ENCODE results near the gene ABCC3. TPM values are rescaled to one million over a fixed set of nuclear protein-coding genes. Genes with fewer than 3 reads are reported as not detected.
A peak's percentile ranks its signal among the peaks of the same experiment; 100 is the strongest.

The ABCC3 gene
- total and polyA plus RNA-seq, 3 experiments from 2014 or later = 0.37 to 0.69 TPM; not detected in 1

GRCh38 chr17:50696365-50696879 is 61.7 kb downstream of the ABCC3 start:
- Histone ChIP-seq H3K27me3 (ENCODE audit: insufficient read depth, low read length, poor library complexity, severe bottlenecking) (no peaks in the 10 kb centered on the region), H3K4me3 (ENCODE audit: low read length) (no peak overlapping the region), H3K36me3 (ENCODE audit: insufficient read depth, low read length) (peaks cover 50% of the 10 kb centered on the region), H3K9me3 (ENCODE audit: low read length) (no peaks in the 10 kb centered on the region), H3K4me1 (ENCODE audit: insufficient read depth, low read length) (no peaks in the 10 kb centered on the region), H3K27ac (ENCODE audit: low read depth, low read length) (no peak overlapping the region)
- Mint-ChIP-seq H3K36me3 (peaks cover 0 to 91% (median 29%) of the 10 kb centered on the region in 3 donors), H3K27ac (peak overlapping the region in 1 of 8 donors; percentile 73), H3K9me3 (no peaks in the 10 kb centered on the region), H3K4me1 (peaks cover 6 to 22% (median 16%) of the 10 kb centered on the region in 3 donors), H3K27me3 (no peaks in the 10 kb centered on the region), H3K4me3 (no peak overlapping the region)
- DNase-seq = no peak
- ChIA-PET POLR2A (interaction anchor here (0.5 kb wide), 1 partner anchor 11 kb away, joined by 8 read pairs; no protein-coding TSS in a partner anchor), CTCF (interaction anchor here (1.5 kb wide), 1 partner anchor 67 kb away, joined by 3 read pairs; no protein-coding TSS in a partner anchor)

- Histone ChIP-seq H3K4me3 (ENCODE audit: low read length) (no peak overlapping the region), H3K4me1 (ENCODE audit: insufficient read depth, low read length) (no peaks in the 10 kb centered on the region), H3K9me3 (ENCODE audit: low read length) (no peaks in the 10 kb centered on the region), H3K27me3 (ENCODE audit: insufficient read depth, low read length, poor library complexity, severe bottlenecking) (no peaks in the 10 kb centered on the region), H3K27ac (ENCODE audit: low read depth, low read length) (no peak overlapping the region), H3K36me3 (ENCODE audit: insufficient read depth, low read length) (peaks cover 50% of the 10 kb centered on the region)
- peaks cover 0 to 90% (median 29%) of the 10 kb centered on the region in 3 donors for H3K36me3 Mint-ChIP-seq
- peaks cover 10 to 27% (median 21%) of the 10 kb centered on the region in 3 donors for H3K4me1 Mint-ChIP-seq
- no peak for DNase-seq
- ChIA-PET POLR2A (no interaction called here), CTCF (interaction anchor here (1.0 to 1.5 kb wide), 3 partner anchors 60 to 66 kb away, joined by 3 to 4 read pairs (median 3); no protein-coding TSS in a partner anchor)
- H3K9me3 Mint-ChIP-seq = no peaks in the 10 kb centered on the region
- H3K27ac Mint-ChIP-seq = peak overlapping the region in 5 of 8 donors; percentile 26 to 73 (median 54)
- H3K4me3 Mint-ChIP-seq = no peak overlapping the region
- H3K27me3 Mint-ChIP-seq = no peaks in the 10 kb centered on the region
Observed at GRCh38 chr17:50697062-50697461, 62.4 kb downstream of the ABCC3 start.

- Histone ChIP-seq H3K27ac (ENCODE audit: low read depth, low read length) (no peak overlapping the region), H3K36me3 (ENCODE audit: insufficient read depth, low read length) (peaks cover 47% of the 10 kb centered on the region), H3K4me1 (ENCODE audit: insufficient read depth, low read length) (no peaks in the 10 kb centered on the region), H3K9me3 (ENCODE audit: low read length) (no peaks in the 10 kb centered on the region), H3K4me3 (ENCODE audit: low read length) (no peak overlapping the region), H3K27me3 (ENCODE audit: insufficient read depth, low read length, poor library complexity, severe bottlenecking) (no peaks in the 10 kb centered on the region)
- Mint-ChIP-seq H3K4me3 (no peak overlapping the region), H3K4me1 (peaks cover 11 to 32% (median 26%) of the 10 kb centered on the region in 3 donors), H3K36me3 (peaks cover 0 to 87% (median 26%) of the 10 kb centered on the region in 3 donors), H3K27me3 (no peaks in the 10 kb centered on the region), H3K9me3 (no peaks in the 10 kb centered on the region), H3K27ac (peak overlapping the region in 5 of 8 donors; percentile 18 to 75 (median 70))
- ChIA-PET CTCF (interaction anchor here (1.0 to 1.5 kb wide), 3 partner anchors 61 to 67 kb away, joined by 3 to 4 read pairs (median 3); no protein-coding TSS in a partner anchor), POLR2A (no interaction called here)
- DNase-seq = no peak
Observed at GRCh38 chr17:50697663-50698272, 63.1 kb downstream of the ABCC3 start.

- H3K4me1 ChIP-seq (ENCODE audit: insufficient read depth, low read length) = peaks cover 8% of the 10 kb centered on the region
- H3K9me3 ChIP-seq (ENCODE audit: low read length) = no peaks in the 10 kb centered on the region
- peaks cover 34% of the 10 kb centered on the region for H3K36me3 ChIP-seq (ENCODE audit: insufficient read depth, low read length)
- peaks cover 0 to 84% (median 26%) of the 10 kb centered on the region in 3 donors for H3K36me3 Mint-ChIP-seq
- H3K27ac Mint-ChIP-seq = peak overlapping the region in 1 of 8 donors; percentile 82
- no peaks in the 10 kb centered on the region for H3K9me3 Mint-ChIP-seq
- CTCF ChIA-PET = no interaction called here
- no peak for DNase-seq
- H3K4me3 Mint-ChIP-seq = peak overlapping the region in 1 of 7 donors; percentile 15
- H3K27me3 Mint-ChIP-seq = no peaks in the 10 kb centered on the region
- POLR2A ChIA-PET = no interaction called here
- H3K27ac ChIP-seq (ENCODE audit: low read depth, low read length) = no peak overlapping the region
- no peak overlapping the region for H3K4me3 ChIP-seq (ENCODE audit: low read length)
- H3K4me1 Mint-ChIP-seq = peaks cover 22 to 46% (median 41%) of the 10 kb centered on the region in 3 donors
- H3K27me3 ChIP-seq (ENCODE audit: insufficient read depth, low read length, poor library complexity, severe bottlenecking) = no peaks in the 10 kb centered on the region
Observed at GRCh38 chr17:50699410-50699809, 64.7 kb downstream of the ABCC3 start.

- H3K27me3 Mint-ChIP-seq = no peaks in the 10 kb centered on the region
- H3K9me3 Mint-ChIP-seq = no peaks in the 10 kb centered on the region
- peak overlapping the region in 6 of 8 donors; percentile 8 to 72 (median 46) for H3K27ac Mint-ChIP-seq
- ChIA-PET POLR2A (no interaction called here), CTCF (no interaction called here)
- peaks cover 0 to 63% (median 17%) of the 10 kb centered on the region in 3 donors for H3K36me3 Mint-ChIP-seq
- H3K27ac ChIP-seq (ENCODE audit: low read depth, low read length) = no peak overlapping the region
- no peaks in the 10 kb centered on the region for H3K9me3 ChIP-seq (ENCODE audit: low read length)
- peak overlapping the region in 1 of 7 donors; percentile 82 for H3K4me3 Mint-ChIP-seq
- peaks cover 9% of the 10 kb centered on the region for H3K36me3 ChIP-seq (ENCODE audit: insufficient read depth, low read length)
- DNase-seq = no peak
- H3K27me3 ChIP-seq (ENCODE audit: insufficient read depth, low read length, poor library complexity, severe bottlenecking) = no peaks in the 10 kb centered on the region
- H3K4me1 Mint-ChIP-seq = peaks cover 37 to 71% (median 56%) of the 10 kb centered on the region in 3 donors
- H3K4me3 ChIP-seq (ENCODE audit: low read length) = no peak overlapping the region
- H3K4me1 ChIP-seq (ENCODE audit: insufficient read depth, low read length) = peaks cover 17% of the 10 kb centered on the region
Observed at GRCh38 chr17:50703162-50703561, 68.5 kb downstream of the ABCC3 start.

GRCh38 chr17:50707289-50708049 is 72.8 kb downstream of the ABCC3 start, which contains the start of gene ANKRD40:
Gene ANKRD40 (minus strand): TSS chr17:50707914. CDS start chr17:50707654, 260 bp downstream.
- peak within 1 kb of the TSS; percentile 95 to 100 (median 98) for H3K27ac Mint-ChIP-seq
- POLR2A ChIA-PET = interaction anchor here (0.6 to 3.6 kb wide), 8 partner anchors 11 to 159 kb away, joined by 3 to 43 read pairs (median 5); partner anchors contain the start of genes LUC7L3 and TOB1
- peak within 1 kb of the TSS; percentile 66 for H3K4me3 ChIP-seq (ENCODE audit: low read length)
- H3K4me1 ChIP-seq (ENCODE audit: insufficient read depth, low read length) = peaks cover 30% of the 10 kb centered on the region
- peak; percentile 77 to 93 (median 87) for DNase-seq
- CTCF ChIA-PET = no interaction called here
- peak within 1 kb of the TSS; percentile 92 to 96 (median 95) for H3K4me3 Mint-ChIP-seq
- no peaks in the 10 kb centered on the region for H3K9me3 ChIP-seq (ENCODE audit: low read length)
- no peaks in the 10 kb centered on the region for H3K27me3 Mint-ChIP-seq
- no peaks in the 10 kb centered on the region for H3K36me3 ChIP-seq (ENCODE audit: insufficient read depth, low read length)
- peaks cover 40 to 70% (median 56%) of the 10 kb centered on the region in 3 donors for H3K4me1 Mint-ChIP-seq
- H3K36me3 Mint-ChIP-seq = peaks cover 0 to 27% (median 4%) of the 10 kb centered on the region in 3 donors
- H3K27me3 ChIP-seq (ENCODE audit: insufficient read depth, low read length, poor library complexity, severe bottlenecking) = no peaks in the 10 kb centered on the region
- no peaks in the 10 kb centered on the region for H3K9me3 Mint-ChIP-seq
- H3K27ac ChIP-seq (ENCODE audit: low read depth, low read length) = peak within 1 kb of the TSS; percentile 87

GRCh38 chr17:50708050-50709000 is 73.6 kb downstream of the ABCC3 start:
- Mint-ChIP-seq H3K36me3 (peaks cover 0 to 24% (median 4%) of the 10 kb centered on the region in 3 donors), H3K9me3 (no peaks in the 10 kb centered on the region), H3K27ac (peak overlapping the region; percentile 92 to 99 (median 98)), H3K4me3 (peak overlapping the region; percentile 85 to 96 (median 92)), H3K27me3 (no peaks in the 10 kb centered on the region), H3K4me1 (peaks cover 37 to 64% (median 49%) of the 10 kb centered on the region in 3 donors)
- Histone ChIP-seq H3K36me3 (ENCODE audit: insufficient read depth, low read length) (no peaks in the 10 kb centered on the region), H3K27me3 (ENCODE audit: insufficient read depth, low read length, poor library complexity, severe bottlenecking) (no peaks in the 10 kb centered on the region), H3K27ac (ENCODE audit: low read depth, low read length) (peak overlapping the region; percentile 87), H3K4me1 (ENCODE audit: insufficient read depth, low read length) (peaks cover 27% of the 10 kb centered on the region), H3K9me3 (ENCODE audit: low read length) (no peaks in the 10 kb centered on the region), H3K4me3 (ENCODE audit: low read length) (peak overlapping the region; percentile 66)
- DNase-seq = no peak
- POLR2A ChIA-PET = interaction anchor here (0.6 to 3.6 kb wide), 8 partner anchors 10 to 158 kb away, joined by 3 to 43 read pairs (median 4); partner anchors contain the start of genes LUC7L3 and TOB1
- CTCF ChIA-PET = no interaction called here
